ENCODE measurements around the gene GALNT2. TPM values are rescaled to one million over a fixed set of nuclear protein-coding genes. Genes with fewer than 3 reads are reported as not detected.

GALNT2 gene
- total and polyA plus RNA-seq, 2 of the 13 experiments (the other 11 are each of a cell fraction or from before 2014, with no cell fraction given), result 39.3 to 39.6 TPM

GRCh38 chr1:230050973-230051735 lies 15.9 kb upstream of the GALNT2 start:
- POLR2A ChIA-PET, result no interaction called here
- Histone ChIP-seq H3K4me3 (replicated peaks in 1 of 3; ENCODE audit: insufficient read depth in 1 of 3, low read depth in 2 of 3, low read length in 3 of 3) (no peak overlapping the region), H3K79me2 (ENCODE audit: insufficient read depth, low read length) (no peaks in the 10 kb centered on the region), H3K9ac (ENCODE audit: insufficient read depth, low read depth, low read length) (no peak overlapping the region), H4K20me1 (ENCODE audit: insufficient read depth, low read length) (no peaks in the 10 kb centered on the region), H2AFZ (ENCODE audit: low read length) (no peak overlapping the region), H3K4me2 (ENCODE audit: low read depth, low read length) (no peak overlapping the region), H3K27ac (ENCODE audit: extremely low read length, insufficient read depth, low read length) (no peak overlapping the region), H3K4me1 (ENCODE audit: insufficient read depth, low read length) (peaks cover 11% of the 10 kb centered on the region), H3K36me3 (replicated peaks in 1 of 2; ENCODE audit: control insufficient read depth in 1 of 2, insufficient read depth in 2 of 2, low read length in 2 of 2) (no peaks in the 10 kb centered on the region), H3K9me3 (ENCODE audit: low read length) (no peaks in the 10 kb centered on the region), H3K27me3 (ENCODE audit: control insufficient read depth in 1 of 2, insufficient read depth in 2 of 2, low read length in 2 of 2) (peaks cover 0 to 7% of the 10 kb centered on the region in 2 experiments; a peak in 2 of 5 replicates)
- 61% methylated on average over 7 of the region's 7 CpGs for WGBS (ENCODE audit: low lambda C conversion rate)
- BruUV-seq (replicated peaks), result no TSS peak
- no peak for DNase-seq (ENCODE audit: low spot score)
- in situ Hi-C loops (cut with HindIII; ENCODE audit: extremely low pct_ligation_motif_present, low pct_unique_long_range_greater_than_20kb), result no loop called here
- CTCF ChIA-PET (ENCODE audit: low intra/inter-chr PET ratio, low total read pairs), result no interaction called here
- intact Hi-C loops (cut with micrococcal nuclease; ENCODE audit: unreplicated experiment), result no loop called here
- ATAC-seq, result no peak
- no peak for FAIRE-seq
- TF ChIP-seq ZNF547 (CRISPR knock-in tag; IDR thresholded peaks at IDR 0.05), result no peak
- TF ChIP-seq, protein P1, sequence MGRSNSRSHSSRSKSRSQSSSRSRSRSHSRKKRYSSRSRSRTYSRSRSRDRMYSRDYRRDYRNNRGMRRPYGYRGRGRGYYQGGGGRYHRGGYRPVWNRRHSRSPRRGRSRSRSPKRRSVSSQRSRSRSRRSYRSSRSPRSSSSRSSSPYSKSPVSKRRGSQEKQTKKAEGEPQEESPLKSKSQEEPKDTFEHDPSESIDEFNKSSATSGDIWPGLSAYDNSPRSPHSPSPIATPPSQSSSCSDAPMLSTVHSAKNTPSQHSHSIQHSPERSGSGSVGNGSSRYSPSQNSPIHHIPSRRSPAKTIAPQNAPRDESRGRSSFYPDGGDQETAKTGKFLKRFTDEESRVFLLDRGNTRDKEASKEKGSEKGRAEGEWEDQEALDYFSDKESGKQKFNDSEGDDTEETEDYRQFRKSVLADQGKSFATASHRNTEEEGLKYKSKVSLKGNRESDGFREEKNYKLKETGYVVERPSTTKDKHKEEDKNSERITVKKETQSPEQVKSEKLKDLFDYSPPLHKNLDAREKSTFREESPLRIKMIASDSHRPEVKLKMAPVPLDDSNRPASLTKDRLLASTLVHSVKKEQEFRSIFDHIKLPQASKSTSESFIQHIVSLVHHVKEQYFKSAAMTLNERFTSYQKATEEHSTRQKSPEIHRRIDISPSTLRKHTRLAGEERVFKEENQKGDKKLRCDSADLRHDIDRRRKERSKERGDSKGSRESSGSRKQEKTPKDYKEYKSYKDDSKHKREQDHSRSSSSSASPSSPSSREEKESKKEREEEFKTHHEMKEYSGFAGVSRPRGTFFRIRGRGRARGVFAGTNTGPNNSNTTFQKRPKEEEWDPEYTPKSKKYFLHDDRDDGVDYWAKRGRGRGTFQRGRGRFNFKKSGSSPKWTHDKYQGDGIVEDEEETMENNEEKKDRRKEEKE (IDR thresholded peaks at IDR 0.05), result no peak
- TF ChIP-seq KDM3A (CRISPR knock-in tag; IDR thresholded peaks at IDR 0.05; ENCODE audit: low read depth), result no peak
- no peak for TF ChIP-seq JARID2 (CRISPR knock-in tag; IDR thresholded peaks at IDR 0.05; ENCODE audit: insufficient replicate concordance)
- TF ChIP-seq ZNF18 (CRISPR knock-in tag; IDR thresholded peaks at IDR 0.05; ENCODE audit: insufficient replicate concordance), result no peak
- TF ChIP-seq EZH2 (conservative IDR thresholded peaks at IDR 0.05; ENCODE audit: low read depth, low read length), result no peak

Measured in HepG2 (cell line).